HepG2 (cell line): ENCODE measurements around the gene FGF16. TPM values are rescaled to one million over a fixed set of nuclear protein-coding genes. Genes with fewer than 3 reads are reported as not detected.

Source experiments
- E2F2 ChIP-seq: sonication (generic); formaldehyde crosslinking; IDR thresholded peaks from 2 replicates; pipeline ENCODE4 v1.4.0; 2020; ENCODE audit warnings: missing genetic modification reagents, borderline replicate concordance
- RERE ChIP-seq: IDR thresholded peaks from 2 replicates; pipeline ENCODE4 v1.6.1; 2016; ENCODE audit warnings: low read depth, missing genetic modification reagents, missing compliant biosample characterization
- SKIL ChIP-seq: sonication (generic); formaldehyde crosslinking; IDR thresholded peaks from 2 replicates; pipeline ENCODE4 v1.8.0; 2022; ENCODE audit warnings: missing genetic modification reagents, mild to moderate bottlenecking, moderate library complexity, borderline replicate concordance
- ZNF83 ChIP-seq: sonication (generic); formaldehyde crosslinking; IDR thresholded peaks from 2 replicates; pipeline ENCODE4 v1.4.0; 2020; ENCODE audit warnings: missing genetic modification reagents, mild to moderate bottlenecking, borderline replicate concordance
- polyA plus RNA-seq, 8 experiments: library from polyadenylated mRNA; depleted of rRNA in 3 of 8; stranded (reverse) in 7 of 8; unstranded in 1 of 8; fragments of >200 nt; fragmentation: Illumina TruSeq in 4 of 8; extraction: Trizol in 4 of 8; gene quantifications; 2 replicates each; pipeline versions ENCODE4 v1.2.1 to v1.2.3, GENCODE V29; 2011 to 2016; ENCODE audit warnings: low read depth in 4 of 8, missing spikeins in 1 of 8, mixed read lengths in 1 of 8; ENCODE audit not compliant: insufficient read depth in 1 of 8
- total RNA-seq, 5 experiments: library from RNA; depleted of rRNA; stranded (reverse); fragments of >200 nt; fragmentation: Illumina TruSeq; extraction: Trizol; gene quantifications; 2 replicates each; pipeline ENCODE4 v1.2.3, GENCODE V29; 2016; ENCODE audit warnings: low read depth in 1 of 5

Gene FGF16
- total and polyA plus RNA-seq, 2 of the 13 experiments (the other 11 are each of a cell fraction or from before 2014, with no cell fraction given) = not detected

GRCh38 chrX:77444075-77444474 lies 3.1 kb upstream of the FGF16 start (continued):
- TF ChIP-seq E2F2 (CRISPR knock-in tag) (no peak), ZNF83 (CRISPR knock-in tag) (no peak), RERE (CRISPR knock-in tag) (no peak), SKIL (no peak)
